Measurements from ENCODE around the gene TRIM24. TPM values are rescaled to one million over a fixed set of nuclear protein-coding genes. Genes with fewer than 3 reads are reported as not detected.

TRIM24 gene
- total RNA-seq, 1 experiment from 2014 or later, result 29.8 TPM

DNA sequence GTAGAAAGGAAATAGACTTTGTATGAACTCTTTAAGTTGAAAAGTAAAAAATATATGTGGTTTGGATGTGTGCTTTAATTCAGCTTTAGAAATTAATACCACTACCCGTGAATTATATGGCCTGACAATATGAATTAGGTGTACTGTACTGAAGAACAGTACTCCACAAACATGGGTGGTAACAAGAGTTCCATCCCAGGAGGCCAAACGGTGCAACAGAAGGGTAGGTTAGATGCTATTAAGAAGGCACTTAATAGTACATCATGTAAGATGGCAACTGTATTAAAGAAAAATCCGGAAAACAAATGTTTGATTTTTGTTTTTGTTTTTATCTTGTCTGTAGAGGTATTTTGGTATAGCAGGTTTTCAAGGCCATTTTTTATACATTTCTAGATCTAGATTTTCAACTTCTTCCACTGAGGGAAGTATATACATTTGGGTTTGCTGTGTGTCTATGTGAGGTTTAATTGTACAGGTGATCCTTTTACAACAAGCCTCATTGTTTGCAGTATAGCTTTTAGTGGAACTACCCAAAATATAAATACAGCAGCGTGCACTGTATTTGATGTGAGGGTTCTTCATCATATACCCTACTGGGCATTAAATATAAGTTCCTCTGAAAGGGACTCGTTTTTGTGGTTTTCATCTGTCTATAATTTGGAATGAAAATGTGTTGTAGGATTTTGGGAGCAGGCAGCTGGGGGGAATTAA is 125.4 kb downstream of the TRIM24 start:
- Mint-ChIP-seq H3K4me1 (ENCODE audit: low read depth, unreplicated experiment) (no peaks in the 10 kb centered on the region), H3K27me3 (ENCODE audit: unreplicated experiment) (no peaks in the 10 kb centered on the region), H3K4me3 (ENCODE audit: low read depth, unreplicated experiment) (no peak overlapping the region), H3K9me3 (ENCODE audit: low read depth, unreplicated experiment) (no peaks in the 10 kb centered on the region), H3K36me3 (ENCODE audit: insufficient read depth, unreplicated experiment) (peaks cover 23% of the 10 kb centered on the region), H3K27ac (ENCODE audit: unreplicated experiment) (no peak overlapping the region)
- no TSS peak for BruUV-seq (replicated peaks)
- no peak for DNase-seq
- CTCF ChIA-PET, result interaction anchor here (0.5 to 0.7 kb wide), 2 partner anchors 198 to 320 kb away, joined by 3 to 4 read pairs; no protein-coding TSS in a partner anchor
- intact Hi-C loops (cut with micrococcal nuclease; ENCODE audit: unreplicated experiment), result no loop called here
- TF ChIP-seq, protein P1, sequence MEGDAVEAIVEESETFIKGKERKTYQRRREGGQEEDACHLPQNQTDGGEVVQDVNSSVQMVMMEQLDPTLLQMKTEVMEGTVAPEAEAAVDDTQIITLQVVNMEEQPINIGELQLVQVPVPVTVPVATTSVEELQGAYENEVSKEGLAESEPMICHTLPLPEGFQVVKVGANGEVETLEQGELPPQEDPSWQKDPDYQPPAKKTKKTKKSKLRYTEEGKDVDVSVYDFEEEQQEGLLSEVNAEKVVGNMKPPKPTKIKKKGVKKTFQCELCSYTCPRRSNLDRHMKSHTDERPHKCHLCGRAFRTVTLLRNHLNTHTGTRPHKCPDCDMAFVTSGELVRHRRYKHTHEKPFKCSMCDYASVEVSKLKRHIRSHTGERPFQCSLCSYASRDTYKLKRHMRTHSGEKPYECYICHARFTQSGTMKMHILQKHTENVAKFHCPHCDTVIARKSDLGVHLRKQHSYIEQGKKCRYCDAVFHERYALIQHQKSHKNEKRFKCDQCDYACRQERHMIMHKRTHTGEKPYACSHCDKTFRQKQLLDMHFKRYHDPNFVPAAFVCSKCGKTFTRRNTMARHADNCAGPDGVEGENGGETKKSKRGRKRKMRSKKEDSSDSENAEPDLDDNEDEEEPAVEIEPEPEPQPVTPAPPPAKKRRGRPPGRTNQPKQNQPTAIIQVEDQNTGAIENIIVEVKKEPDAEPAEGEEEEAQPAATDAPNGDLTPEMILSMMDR (IDR thresholded peaks at IDR 0.05; ENCODE audit: unreplicated experiment), result no peak

DNA sequence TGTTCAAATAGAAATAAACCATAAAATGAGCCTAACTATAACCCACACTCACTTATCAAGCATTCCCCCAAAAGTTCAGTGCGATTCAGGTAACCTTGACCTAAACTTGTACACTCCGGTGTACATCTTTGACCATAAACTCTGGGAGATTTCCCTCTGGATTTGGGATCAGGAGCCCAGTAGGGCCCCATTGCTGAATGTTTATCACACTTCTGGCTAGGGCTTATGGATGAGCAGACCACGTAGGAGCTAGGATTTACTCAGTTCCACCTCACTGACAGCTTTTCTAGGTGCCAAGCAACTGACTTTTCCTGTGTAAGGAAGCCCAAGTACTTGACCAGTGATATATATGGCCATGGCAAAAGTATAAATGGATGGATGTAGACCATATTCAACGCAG is 127.4 kb downstream of the TRIM24 start:
- intact Hi-C loops (cut with micrococcal nuclease; ENCODE audit: unreplicated experiment), result no loop called here
- H3K27ac Mint-ChIP-seq (ENCODE audit: unreplicated experiment), result no peak overlapping the region
- CTCF ChIA-PET, result interaction anchor here (0.5 kb wide), 1 partner anchor 83 kb away, joined by 4 read pairs; no protein-coding TSS in a partner anchor
- peaks cover 16% of the 10 kb centered on the region for H3K36me3 Mint-ChIP-seq (ENCODE audit: insufficient read depth, unreplicated experiment)
- H3K4me1 Mint-ChIP-seq (ENCODE audit: low read depth, unreplicated experiment), result no peaks in the 10 kb centered on the region
- no peak for DNase-seq
- TF ChIP-seq, protein P1 (IDR thresholded peaks at IDR 0.05; ENCODE audit: unreplicated experiment), result no peak
- no TSS peak for BruUV-seq (replicated peaks)
- no peak overlapping the region for H3K4me3 Mint-ChIP-seq (ENCODE audit: low read depth, unreplicated experiment)
- no peaks in the 10 kb centered on the region for H3K9me3 Mint-ChIP-seq (ENCODE audit: low read depth, unreplicated experiment)
- H3K27me3 Mint-ChIP-seq (ENCODE audit: unreplicated experiment), result no peaks in the 10 kb centered on the region

DNA sequence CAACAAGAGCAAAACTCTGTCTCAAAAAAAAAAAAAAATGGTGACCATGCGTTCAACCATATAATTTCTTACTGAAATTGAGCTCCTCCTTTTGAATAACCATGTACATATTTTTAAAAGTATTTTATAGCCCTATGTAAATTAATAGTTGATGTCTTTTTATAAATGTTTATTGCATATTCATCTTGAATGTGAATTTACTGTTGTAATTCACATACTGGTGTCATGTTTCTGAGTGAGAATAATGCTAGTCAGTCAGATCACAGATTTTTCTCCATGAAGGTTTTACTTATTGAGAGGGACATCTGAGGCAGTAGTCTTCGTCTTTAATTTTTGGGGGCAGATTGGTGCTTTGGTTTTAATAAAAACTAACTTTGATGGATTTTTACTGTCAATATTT is 128.9 kb downstream of the TRIM24 start:
- no peak for DNase-seq
- Mint-ChIP-seq H3K4me3 (ENCODE audit: low read depth, unreplicated experiment) (no peak overlapping the region), H3K9me3 (ENCODE audit: low read depth, unreplicated experiment) (no peaks in the 10 kb centered on the region), H3K27ac (ENCODE audit: unreplicated experiment) (no peak overlapping the region), H3K27me3 (ENCODE audit: unreplicated experiment) (no peaks in the 10 kb centered on the region), H3K4me1 (ENCODE audit: low read depth, unreplicated experiment) (no peaks in the 10 kb centered on the region), H3K36me3 (ENCODE audit: insufficient read depth, unreplicated experiment) (peaks cover 10% of the 10 kb centered on the region)
- TF ChIP-seq, protein P1 (IDR thresholded peaks at IDR 0.05; ENCODE audit: unreplicated experiment), result no peak
- intact Hi-C loops (cut with micrococcal nuclease; ENCODE audit: unreplicated experiment), result no loop called here
- CTCF ChIA-PET, result no interaction called here
- BruUV-seq (replicated peaks), result no TSS peak

DNA sequence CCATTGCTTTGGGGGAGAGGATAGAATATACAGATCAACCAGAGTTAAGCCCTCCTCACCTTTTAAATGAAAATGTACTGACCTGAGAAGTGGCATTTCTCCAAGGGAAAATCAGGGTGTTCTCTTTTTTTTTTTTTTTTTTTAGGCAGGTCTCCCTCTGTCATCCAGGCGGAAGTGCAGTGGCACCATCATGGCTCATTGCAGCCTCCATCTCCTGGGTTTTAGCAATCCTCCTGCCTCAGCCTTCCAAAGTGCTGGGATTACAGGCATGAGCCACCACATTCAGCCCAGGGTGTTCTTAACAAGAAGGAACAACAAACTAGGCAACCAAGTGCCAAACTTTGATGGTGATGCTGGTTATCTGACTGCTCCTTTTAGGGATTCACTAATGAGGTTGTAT is 130.1 kb downstream of the TRIM24 start:
- DNase-seq, result no peak
- Mint-ChIP-seq H3K27me3 (ENCODE audit: unreplicated experiment) (no peaks in the 10 kb centered on the region), H3K4me1 (ENCODE audit: low read depth, unreplicated experiment) (no peaks in the 10 kb centered on the region), H3K36me3 (ENCODE audit: insufficient read depth, unreplicated experiment) (no peaks in the 10 kb centered on the region), H3K4me3 (ENCODE audit: low read depth, unreplicated experiment) (no peak overlapping the region), H3K9me3 (ENCODE audit: low read depth, unreplicated experiment) (no peaks in the 10 kb centered on the region), H3K27ac (ENCODE audit: unreplicated experiment) (no peak overlapping the region)
- TF ChIP-seq, protein P1 (IDR thresholded peaks at IDR 0.05; ENCODE audit: unreplicated experiment), result no peak
- CTCF ChIA-PET, result no interaction called here
- intact Hi-C loops (cut with micrococcal nuclease; ENCODE audit: unreplicated experiment), result no loop called here
- BruUV-seq (replicated peaks), result no TSS peak
